Measurements from ENCODE around the gene PDLIM7. TPM values are rescaled to one million over a fixed set of nuclear protein-coding genes. Genes with fewer than 3 reads are reported as not detected.

PDLIM7 gene
- total and polyA plus RNA-seq, 10 of the 15 experiments (the other 5 are each of a cell fraction or from before 2014, with no cell fraction given): 0.82 to 36.6 (median 19.3) TPM

DNA sequence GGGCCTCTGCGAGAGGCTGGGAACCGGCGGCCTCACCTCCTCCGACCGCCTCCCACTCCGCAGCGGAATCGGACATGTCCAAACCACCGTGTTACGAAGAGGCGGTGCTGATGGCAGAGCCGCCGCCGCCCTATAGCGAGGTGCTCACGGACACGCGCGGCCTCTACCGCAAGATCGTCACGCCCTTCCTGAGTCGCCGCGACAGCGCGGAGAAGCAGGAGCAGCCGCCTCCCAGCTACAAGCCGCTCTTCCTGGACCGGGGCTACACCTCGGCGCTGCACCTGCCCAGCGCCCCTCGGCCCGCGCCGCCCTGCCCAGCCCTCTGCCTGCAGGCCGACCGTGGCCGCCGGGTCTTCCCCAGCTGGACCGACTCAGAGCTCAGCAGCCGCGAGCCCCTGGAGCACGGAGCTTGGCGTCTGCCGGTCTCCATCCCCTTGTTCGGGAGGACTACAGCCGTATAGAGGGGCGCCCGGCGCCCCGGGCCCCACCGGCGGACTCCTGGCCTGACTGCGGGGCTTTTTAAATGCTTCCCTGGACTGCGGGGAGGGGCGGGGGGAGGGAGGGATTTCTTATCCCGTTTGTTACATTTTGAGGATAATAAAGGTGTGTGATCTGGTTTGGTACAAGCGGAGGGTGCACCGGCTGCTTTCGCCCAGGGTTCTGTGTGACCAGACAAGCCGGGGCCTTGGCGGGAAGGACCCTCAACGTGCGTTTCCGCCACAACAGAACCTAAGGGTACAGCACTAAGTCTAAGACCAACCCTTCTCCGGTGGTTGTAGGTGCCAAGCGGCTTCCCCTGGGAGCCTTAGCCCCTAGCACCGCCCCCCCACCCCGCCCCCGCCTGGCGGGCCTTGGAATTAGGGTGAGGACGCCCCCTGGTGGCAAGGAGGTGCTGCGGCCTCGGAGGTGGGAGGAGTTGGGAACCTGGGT, 41.5 kb downstream of the PDLIM7 start (continued):
- peak; percentile 72 for TF ChIP-seq RAD21 (IDR thresholded peaks at IDR 0.05; ENCODE audit: insufficient read depth, low read depth, low read length)
- TF ChIP-seq RELA (IDR thresholded peaks at IDR 0.05; ENCODE audit: borderline replicate concordance, partially characterized antibody): no peak
- no peak for TF ChIP-seq ATF2 (IDR thresholded peaks at IDR 0.05; ENCODE audit: low read length)
- TF ChIP-seq TBL1XR1 (IDR thresholded peaks at IDR 0.05; ENCODE audit: low read depth, low read length): no peak
- TF ChIP-seq MEF2B (IDR thresholded peaks at IDR 0.05; ENCODE audit: partially characterized antibody, poor library complexity, severe bottlenecking): peak; percentile 90
- TF ChIP-seq ZNF384 (IDR thresholded peaks at IDR 0.05; ENCODE audit: borderline replicate concordance, low read depth, low read length): no peak; the same call in 1 of the 2 replicates
- TF ChIP-seq POLR2A (IDR thresholded peaks at IDR 0.05; ENCODE audit: low read depth, low read length): no peak
- TF ChIP-seq DPF2 (IDR thresholded peaks at IDR 0.05): no peak
- TF ChIP-seq POU2F2 (IDR thresholded peaks at IDR 0.05; ENCODE audit: borderline replicate concordance, low read depth, low read length): no peak
- TF ChIP-seq WRNIP1 (IDR thresholded peaks at IDR 0.05; ENCODE audit: borderline replicate concordance, low read depth, low read length): no peak
- no peak for TF ChIP-seq TCF12 (IDR thresholded peaks at IDR 0.05; ENCODE audit: low read depth, low read length)
- no peak for TF ChIP-seq ATF7 (IDR thresholded peaks at IDR 0.05; ENCODE audit: low read depth)
- no peak for TF ChIP-seq KAT2A (conservative IDR thresholded peaks at IDR 0.05; ENCODE audit: control insufficient read depth, low read depth, low read length)
- no peak for TF ChIP-seq MYB (IDR thresholded peaks at IDR 0.05; ENCODE audit: borderline replicate concordance, low read depth, low read length)
- 0 out of 2 replicates have a peak, but pooled peaks have one; percentile 17 for TF ChIP-seq CBFB (IDR thresholded peaks at IDR 0.05; ENCODE audit: low read depth)
- TF ChIP-seq, protein P1, sequence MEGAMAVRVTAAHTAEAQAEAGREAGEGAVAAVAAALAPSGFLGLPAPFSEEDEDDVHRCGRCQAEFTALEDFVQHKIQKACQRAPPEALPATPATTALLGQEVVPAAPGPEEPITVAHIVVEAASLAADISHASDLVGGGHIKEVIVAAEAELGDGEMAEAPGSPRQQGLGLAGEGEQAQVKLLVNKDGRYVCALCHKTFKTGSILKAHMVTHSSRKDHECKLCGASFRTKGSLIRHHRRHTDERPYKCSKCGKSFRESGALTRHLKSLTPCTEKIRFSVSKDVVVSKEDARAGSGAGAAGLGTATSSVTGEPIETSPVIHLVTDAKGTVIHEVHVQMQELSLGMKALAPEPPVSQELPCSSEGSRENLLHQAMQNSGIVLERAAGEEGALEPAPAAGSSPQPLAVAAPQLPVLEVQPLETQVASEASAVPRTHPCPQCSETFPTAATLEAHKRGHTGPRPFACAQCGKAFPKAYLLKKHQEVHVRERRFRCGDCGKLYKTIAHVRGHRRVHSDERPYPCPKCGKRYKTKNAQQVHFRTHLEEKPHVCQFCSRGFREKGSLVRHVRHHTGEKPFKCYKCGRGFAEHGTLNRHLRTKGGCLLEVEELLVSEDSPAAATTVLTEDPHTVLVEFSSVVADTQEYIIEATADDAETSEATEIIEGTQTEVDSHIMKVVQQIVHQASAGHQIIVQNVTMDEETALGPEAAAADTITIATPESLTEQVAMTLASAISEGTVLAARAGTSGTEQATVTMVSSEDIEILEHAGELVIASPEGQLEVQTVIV (IDR thresholded peaks at IDR 0.05; ENCODE audit: borderline replicate concordance, partially characterized antibody): no peak
- TF ChIP-seq, protein P2, sequence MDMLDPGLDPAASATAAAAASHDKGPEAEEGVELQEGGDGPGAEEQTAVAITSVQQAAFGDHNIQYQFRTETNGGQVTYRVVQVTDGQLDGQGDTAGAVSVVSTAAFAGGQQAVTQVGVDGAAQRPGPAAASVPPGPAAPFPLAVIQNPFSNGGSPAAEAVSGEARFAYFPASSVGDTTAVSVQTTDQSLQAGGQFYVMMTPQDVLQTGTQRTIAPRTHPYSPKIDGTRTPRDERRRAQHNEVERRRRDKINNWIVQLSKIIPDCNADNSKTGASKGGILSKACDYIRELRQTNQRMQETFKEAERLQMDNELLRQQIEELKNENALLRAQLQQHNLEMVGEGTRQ (IDR thresholded peaks at IDR 0.05; ENCODE audit: borderline replicate concordance, low read depth, low read length): no peak
- no peak for TF ChIP-seq RCOR1 (conservative IDR thresholded peaks at IDR 0.05; ENCODE audit: low read depth, low read length)
- TF ChIP-seq CREB1 (IDR thresholded peaks at IDR 0.05; ENCODE audit: low read depth): no peak
- TF ChIP-seq ESRRA (IDR thresholded peaks at IDR 0.05; ENCODE audit: low read length): no peak
- peak; percentile 66; the same call in 1 of the 2 replicates for TF ChIP-seq SMC3 (IDR thresholded peaks at IDR 0.05; ENCODE audit: borderline replicate concordance, low read length)
- TF ChIP-seq YY1 (IDR thresholded peaks at IDR 0.05; ENCODE audit: low read depth, low read length): peak; percentile 68
- no peak for TF ChIP-seq NRF1 (conservative IDR thresholded peaks at IDR 0.05; ENCODE audit: low read depth, low read length)
- TF ChIP-seq NR2C2 (IDR thresholded peaks at IDR 0.05; ENCODE audit: borderline replicate concordance, control insufficient read depth, insufficient read length, low read depth): no peak
- TF ChIP-seq GATAD2B (conservative IDR thresholded peaks at IDR 0.05; ENCODE audit: low read depth): no peak
- TF ChIP-seq, protein P3, sequence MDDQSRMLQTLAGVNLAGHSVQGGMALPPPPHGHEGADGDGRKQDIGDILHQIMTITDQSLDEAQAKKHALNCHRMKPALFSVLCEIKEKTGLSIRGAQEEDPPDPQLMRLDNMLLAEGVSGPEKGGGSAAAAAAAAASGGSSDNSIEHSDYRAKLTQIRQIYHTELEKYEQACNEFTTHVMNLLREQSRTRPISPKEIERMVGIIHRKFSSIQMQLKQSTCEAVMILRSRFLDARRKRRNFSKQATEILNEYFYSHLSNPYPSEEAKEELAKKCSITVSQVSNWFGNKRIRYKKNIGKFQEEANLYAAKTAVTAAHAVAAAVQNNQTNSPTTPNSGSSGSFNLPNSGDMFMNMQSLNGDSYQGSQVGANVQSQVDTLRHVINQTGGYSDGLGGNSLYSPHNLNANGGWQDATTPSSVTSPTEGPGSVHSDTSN (IDR thresholded peaks at IDR 0.05; ENCODE audit: insufficient replicate concordance, low read depth, low read length): no peak

Measured in GM12878 (cell line).